Retinal pigment epithelial cell (primary cell): Measurements from ENCODE around the gene ATP5F1E.

Source experiments
- DNase-seq: peaks from one replicate; pipeline ENCODE4 v3.0.0-alpha.2; 2010; ENCODE audit warnings: low read depth
- H3K4me3 ChIP-seq: 2 replicates; pipeline ENCODE4 v1.5.1; 2011; ENCODE audit warnings: mild to moderate bottlenecking, low read length, control low read depth, moderate library complexity
- TF ChIP-seq, protein P1 (sequence below): conservative IDR thresholded peaks from 2 replicates; pipeline ENCODE4 v1.5.1; 2011; ENCODE audit warnings: low read depth, low read length, control low read depth, inconsistent platforms

The ATP5F1E gene

DNA sequence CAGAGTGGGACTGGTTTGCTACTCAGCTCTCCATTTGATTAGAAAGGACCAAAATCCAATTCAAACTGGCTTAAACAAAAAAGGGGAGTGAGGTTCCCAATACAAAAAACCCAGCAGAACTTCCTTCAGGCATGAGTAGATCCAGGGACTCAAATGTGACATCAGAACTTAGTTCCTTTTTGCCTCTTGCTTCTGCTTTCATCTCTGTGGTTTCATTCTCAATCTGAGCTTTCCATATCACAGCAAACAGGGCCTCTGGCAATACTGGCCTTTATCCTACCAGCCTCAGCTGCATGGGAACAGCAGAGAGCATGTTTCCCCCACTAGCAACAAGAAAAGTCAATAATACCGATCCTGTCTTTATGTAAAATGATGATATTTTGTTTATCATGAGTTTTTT lies 39.1 kb upstream of the ATP5F1E start:
- no peak for DNase-seq
- TF ChIP-seq, protein P1, sequence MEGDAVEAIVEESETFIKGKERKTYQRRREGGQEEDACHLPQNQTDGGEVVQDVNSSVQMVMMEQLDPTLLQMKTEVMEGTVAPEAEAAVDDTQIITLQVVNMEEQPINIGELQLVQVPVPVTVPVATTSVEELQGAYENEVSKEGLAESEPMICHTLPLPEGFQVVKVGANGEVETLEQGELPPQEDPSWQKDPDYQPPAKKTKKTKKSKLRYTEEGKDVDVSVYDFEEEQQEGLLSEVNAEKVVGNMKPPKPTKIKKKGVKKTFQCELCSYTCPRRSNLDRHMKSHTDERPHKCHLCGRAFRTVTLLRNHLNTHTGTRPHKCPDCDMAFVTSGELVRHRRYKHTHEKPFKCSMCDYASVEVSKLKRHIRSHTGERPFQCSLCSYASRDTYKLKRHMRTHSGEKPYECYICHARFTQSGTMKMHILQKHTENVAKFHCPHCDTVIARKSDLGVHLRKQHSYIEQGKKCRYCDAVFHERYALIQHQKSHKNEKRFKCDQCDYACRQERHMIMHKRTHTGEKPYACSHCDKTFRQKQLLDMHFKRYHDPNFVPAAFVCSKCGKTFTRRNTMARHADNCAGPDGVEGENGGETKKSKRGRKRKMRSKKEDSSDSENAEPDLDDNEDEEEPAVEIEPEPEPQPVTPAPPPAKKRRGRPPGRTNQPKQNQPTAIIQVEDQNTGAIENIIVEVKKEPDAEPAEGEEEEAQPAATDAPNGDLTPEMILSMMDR: no peak
- H3K4me3 ChIP-seq: no peak overlapping the region

DNA sequence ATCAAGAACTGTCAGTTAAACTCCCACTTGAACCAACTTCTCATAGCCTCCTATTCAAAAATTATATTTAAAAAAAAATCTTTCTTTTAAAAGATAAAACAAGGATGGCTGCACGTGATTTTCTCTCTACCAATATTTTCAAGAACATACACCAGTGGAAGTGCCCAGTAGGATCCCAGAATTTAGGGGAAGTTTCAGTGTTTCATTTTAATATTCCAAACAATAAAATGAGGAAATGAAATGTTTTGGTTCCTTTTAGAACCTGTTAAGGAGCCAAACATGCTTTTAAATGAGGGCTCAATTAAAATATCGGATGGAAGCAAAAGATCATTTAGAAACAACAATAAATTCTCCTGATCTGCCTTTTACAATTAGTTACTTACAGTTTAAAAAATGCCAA lies 36.9 kb upstream of the ATP5F1E start:
- TF ChIP-seq, protein P1: no peak
- no peak overlapping the region for H3K4me3 ChIP-seq
- no peak for DNase-seq

DNA sequence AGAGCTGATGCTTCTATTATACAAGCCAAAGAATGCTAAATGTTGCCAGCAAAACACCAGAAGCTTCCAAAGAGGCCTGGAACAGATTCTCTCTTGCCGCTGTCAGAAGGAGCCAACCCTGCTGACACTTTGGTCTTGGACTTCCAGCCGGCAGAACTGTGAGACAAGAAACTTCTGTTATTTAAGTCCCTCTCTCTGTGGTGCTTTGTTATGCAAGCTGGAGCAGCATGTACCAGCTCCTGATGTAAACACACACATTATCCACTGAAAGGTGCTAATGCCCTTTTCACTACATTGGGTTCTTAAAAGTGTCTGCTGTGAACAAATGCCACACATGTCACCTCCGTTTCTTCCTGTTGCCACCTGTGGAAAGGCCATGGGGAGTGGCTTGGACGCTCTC lies 36.4 kb upstream of the ATP5F1E start:
- no peak for DNase-seq

DNA sequence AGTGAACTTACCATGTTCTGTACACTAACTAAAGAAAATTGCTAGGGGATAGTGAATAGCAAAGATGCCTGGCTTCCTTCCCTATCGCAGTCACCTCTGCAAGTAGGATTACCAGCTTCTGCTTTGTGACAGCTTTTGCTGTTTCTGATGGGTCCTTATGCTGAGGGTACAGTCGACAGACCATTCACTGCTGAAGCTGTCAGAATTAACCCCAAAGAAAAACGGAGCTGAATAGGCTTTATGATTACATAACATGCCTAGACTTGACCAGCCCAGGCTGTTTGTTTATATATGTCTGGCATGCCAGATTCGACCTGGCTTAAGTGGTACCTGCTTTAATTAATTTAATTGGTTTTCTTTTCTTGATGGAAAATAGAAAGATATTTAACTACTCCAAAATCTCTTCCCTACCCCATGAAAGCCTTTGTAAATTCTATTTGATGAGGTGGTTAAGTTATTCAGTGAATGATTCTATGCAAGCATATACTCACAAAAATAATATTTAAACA lies 32.1 kb upstream of the ATP5F1E start:
- DNase-seq: no peak
- no peak overlapping the region for H3K4me3 ChIP-seq
- TF ChIP-seq, protein P1: no peak

More for the DNA sequence above, 36.4 kb upstream of the ATP5F1E start:
- TF ChIP-seq, protein P1: no peak
- H3K4me3 ChIP-seq: no peak overlapping the region

DNA sequence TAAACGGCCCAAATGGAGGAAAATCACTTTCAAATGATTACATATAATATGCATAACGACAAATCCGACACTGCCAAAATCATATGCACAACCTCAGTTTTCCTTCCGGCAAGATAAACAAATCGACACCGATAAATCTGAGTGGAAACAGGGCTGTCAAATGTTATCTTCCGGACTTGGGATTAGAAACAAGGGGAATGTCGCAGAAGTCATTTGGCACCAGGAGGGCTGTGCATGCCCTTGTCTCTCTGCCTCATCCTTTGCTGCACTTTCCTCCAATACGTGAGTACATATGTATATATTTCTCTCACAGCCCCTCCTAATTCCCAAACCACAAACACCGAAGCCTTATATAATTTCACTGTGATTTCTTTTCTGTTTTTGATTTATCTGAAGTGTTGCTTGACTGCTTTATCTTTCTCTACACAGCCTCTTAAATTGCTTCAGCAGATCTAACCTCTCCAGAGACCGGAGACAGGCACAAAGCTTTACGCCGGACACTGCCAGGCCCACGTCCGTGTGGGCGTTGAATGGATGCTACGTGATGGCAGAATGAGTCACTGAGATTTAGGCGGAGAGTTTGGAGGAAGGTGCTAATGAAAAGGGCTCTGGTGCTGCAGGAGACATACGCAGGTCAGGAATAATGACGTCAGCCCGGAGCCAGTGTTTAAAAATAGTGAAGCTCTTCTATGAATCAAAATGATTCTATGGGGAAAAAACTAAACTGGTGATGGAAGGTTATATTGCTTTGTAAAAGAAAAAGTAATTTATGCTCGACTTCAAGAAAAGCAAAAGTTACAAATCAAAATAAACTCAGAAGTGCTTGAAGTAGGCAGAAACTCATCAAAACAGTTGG lies 31.5 kb upstream of the ATP5F1E start:
- no peak overlapping the region for H3K4me3 ChIP-seq
- TF ChIP-seq, protein P1: no peak
- DNase-seq: peak; percentile 71

DNA sequence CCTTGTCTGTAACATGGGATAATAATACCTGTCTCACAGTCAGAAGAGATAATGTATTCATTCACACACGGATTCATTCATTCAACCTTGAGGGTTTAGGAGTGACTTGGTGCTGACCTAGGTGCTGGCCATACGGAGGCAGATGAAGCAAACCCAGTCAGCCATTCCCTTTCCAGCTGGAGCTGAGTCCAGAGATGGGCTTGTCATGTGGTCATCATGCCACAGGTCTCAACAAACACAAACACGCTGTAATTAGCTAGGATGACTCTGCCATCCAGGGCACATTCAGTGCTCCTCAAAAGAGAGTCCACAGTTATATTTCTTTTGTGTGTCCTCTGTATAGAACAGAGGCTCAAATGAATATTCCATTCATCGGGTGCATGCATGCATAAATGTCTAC lies 29.9 kb upstream of the ATP5F1E start:
- no peak overlapping the region for H3K4me3 ChIP-seq
- TF ChIP-seq, protein P1: no peak
- DNase-seq: no peak

DNA sequence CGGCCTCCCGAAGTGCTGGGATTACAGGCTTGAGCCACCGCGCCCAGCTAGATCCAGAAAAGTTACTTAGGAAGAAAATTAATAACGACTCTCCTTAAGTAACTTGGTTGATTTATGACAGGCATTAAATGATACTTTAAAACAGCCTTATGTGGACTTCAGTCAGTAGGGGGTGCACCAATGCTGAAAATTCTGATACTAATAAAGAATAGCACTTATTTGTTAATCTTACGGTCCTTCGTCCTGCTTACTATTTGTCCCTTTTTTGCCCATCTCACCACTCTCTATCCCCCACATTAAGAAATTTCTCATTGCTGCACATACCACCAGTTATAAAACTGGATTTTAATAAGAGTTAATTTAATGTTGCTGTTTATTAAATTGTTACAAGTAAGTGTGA lies 23.2 kb upstream of the ATP5F1E start:
- TF ChIP-seq, protein P1: peak; percentile 61
- no peak for DNase-seq
- H3K4me3 ChIP-seq: no peak overlapping the region
